ENCODE data around the gene LCN10. TPM values are rescaled to one million over a fixed set of nuclear protein-coding genes. Genes with fewer than 3 reads are reported as not detected.

The LCN10 gene
- polyA plus RNA-seq, 2 of the 4 experiments (the other 2 are of a cell fraction): not detected

DNA sequence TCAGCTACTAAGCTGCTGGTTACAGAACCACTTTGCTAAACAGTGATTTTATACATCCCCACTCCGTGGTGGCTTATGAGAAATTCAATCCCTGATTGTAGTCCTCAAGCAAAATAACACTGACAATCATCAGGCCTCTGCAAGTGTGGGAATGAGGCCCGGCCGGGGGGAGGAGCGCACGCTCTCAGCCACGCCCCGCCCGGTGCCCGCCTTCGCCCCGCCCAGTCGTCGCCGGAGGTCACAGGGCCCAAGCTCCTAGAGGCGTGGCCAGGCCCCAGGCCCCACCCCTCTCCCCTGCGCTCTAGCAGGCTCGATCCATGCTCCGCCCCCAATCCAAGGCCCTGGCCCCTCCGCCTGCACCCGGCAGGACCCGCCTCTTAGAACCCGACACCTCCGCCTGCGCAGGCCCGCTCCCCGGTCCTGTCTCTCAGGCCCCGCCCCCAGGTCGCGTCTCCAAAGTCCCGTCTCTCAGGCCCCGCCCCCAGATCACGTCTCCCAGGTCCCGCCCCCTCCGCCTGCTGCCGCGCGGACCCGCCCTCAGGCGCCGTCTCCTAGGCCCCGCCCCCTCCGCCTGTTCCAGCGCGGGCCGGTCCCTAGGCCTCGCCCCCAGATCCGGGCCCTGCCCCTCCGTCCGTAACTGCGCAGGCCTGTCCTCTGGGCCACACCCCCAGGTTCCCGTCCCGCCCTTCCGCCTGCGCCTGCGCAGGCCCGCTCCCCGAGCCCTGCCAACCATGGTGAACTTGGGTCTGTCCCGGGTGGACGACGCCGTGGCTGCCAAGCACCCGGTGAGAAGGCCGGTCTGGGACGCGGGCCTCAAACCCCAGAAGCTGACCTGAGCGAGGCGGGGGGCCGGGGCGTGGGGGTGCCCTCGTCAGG is 48.1 kb upstream of the LCN10 start, which contains the start of gene TMEM141:
Gene TMEM141 (plus strand): TSS at position 705 of the 876 bp plus-strand sequence. CDS start 27 bp downstream, at position 732.
- POLR2A ChIA-PET: interaction anchor here (0.8 to 1.0 kb wide), 6 partner anchors 10 to 264 kb away, joined by 3 to 10 read pairs (median 4); no protein-coding TSS in a partner anchor
- WGBS (ENCODE audit: missing lambda C conversion rate): 0% methylated on average over 10 of the region's 70 CpGs
- DNase-seq (ENCODE audit: low read depth in 1 of 2, low spot score in 1 of 2) (peak; percentile 90 to 100), FAIRE-seq (no peak), ATAC-seq (peak; percentile 85 to 90)
- TF ChIP-seq KDM5A (IDR thresholded peaks at IDR 0.05) (no peak), CHD2 (IDR thresholded peaks at IDR 0.05; ENCODE audit: low read length, partially characterized antibody) (no peak), MYC (IDR thresholded peaks at IDR 0.05; ENCODE audit: borderline replicate concordance, low read length) (peak; percentile 40; the same call in 1 of the 2 replicates), ESRRA (IDR thresholded peaks at IDR 0.05; ENCODE audit: borderline replicate concordance, low read length) (no peak), NFE2L2 (conservative IDR thresholded peaks at IDR 0.05; ENCODE audit: low read length) (no peak), EP300 (IDR thresholded peaks at IDR 0.05) (no peak), POLR2AphosphoS2 (conservative IDR thresholded peaks at IDR 0.05; ENCODE audit: low read length) (no peak), POLR2A (IDR thresholded peaks at IDR 0.05; ENCODE audit: low read length) (peak; percentile 75), ZNF302 (CRISPR knock-in tag; IDR thresholded peaks at IDR 0.05) (no peak), CEBPB (IDR thresholded peaks at IDR 0.05) (no peak), HOXA7 (CRISPR knock-in tag; IDR thresholded peaks at IDR 0.05) (no peak), NPAS2 (CRISPR knock-in tag; IDR thresholded peaks at IDR 0.05; ENCODE audit: borderline replicate concordance) (no peak), RNF2 (IDR thresholded peaks at IDR 0.05; ENCODE audit: borderline replicate concordance, low read depth) (no peak), JUNB (IDR thresholded peaks at IDR 0.05) (no peak), RARB (CRISPR knock-in tag; IDR thresholded peaks at IDR 0.05) (no peak), SREBF2 (IDR thresholded peaks at IDR 0.05) (no peak), JUN (IDR thresholded peaks at IDR 0.05) (peak in 1 of 2 experiments; percentile 24; a peak in 1 of 5 replicates)
- TF ChIP-seq, protein P1, sequence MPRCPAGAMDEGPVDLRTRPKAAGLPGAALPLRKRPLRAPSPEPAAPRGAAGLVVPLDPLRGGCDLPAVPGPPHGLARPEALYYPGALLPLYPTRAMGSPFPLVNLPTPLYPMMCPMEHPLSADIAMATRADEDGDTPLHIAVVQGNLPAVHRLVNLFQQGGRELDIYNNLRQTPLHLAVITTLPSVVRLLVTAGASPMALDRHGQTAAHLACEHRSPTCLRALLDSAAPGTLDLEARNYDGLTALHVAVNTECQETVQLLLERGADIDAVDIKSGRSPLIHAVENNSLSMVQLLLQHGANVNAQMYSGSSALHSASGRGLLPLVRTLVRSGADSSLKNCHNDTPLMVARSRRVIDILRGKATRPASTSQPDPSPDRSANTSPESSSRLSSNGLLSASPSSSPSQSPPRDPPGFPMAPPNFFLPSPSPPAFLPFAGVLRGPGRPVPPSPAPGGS (IDR thresholded peaks at IDR 0.05): no peak
- TF ChIP-seq, protein P2, sequence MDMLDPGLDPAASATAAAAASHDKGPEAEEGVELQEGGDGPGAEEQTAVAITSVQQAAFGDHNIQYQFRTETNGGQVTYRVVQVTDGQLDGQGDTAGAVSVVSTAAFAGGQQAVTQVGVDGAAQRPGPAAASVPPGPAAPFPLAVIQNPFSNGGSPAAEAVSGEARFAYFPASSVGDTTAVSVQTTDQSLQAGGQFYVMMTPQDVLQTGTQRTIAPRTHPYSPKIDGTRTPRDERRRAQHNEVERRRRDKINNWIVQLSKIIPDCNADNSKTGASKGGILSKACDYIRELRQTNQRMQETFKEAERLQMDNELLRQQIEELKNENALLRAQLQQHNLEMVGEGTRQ (IDR thresholded peaks at IDR 0.05): 0 out of 2 replicates have a peak, but pooled peaks have one; percentile 25
- TF ChIP-seq, protein P3, sequence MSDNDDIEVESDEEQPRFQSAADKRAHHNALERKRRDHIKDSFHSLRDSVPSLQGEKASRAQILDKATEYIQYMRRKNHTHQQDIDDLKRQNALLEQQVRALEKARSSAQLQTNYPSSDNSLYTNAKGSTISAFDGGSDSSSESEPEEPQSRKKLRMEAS (IDR thresholded peaks at IDR 0.05): peak; percentile 64; the same call in 1 of the 2 replicates
- TF ChIP-seq, protein P4, sequence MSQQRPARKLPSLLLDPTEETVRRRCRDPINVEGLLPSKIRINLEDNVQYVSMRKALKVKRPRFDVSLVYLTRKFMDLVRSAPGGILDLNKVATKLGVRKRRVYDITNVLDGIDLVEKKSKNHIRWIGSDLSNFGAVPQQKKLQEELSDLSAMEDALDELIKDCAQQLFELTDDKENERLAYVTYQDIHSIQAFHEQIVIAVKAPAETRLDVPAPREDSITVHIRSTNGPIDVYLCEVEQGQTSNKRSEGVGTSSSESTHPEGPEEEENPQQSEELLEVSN (IDR thresholded peaks at IDR 0.05; ENCODE audit: borderline replicate concordance, low read depth): peak; percentile 83
- TF ChIP-seq, protein P5, sequence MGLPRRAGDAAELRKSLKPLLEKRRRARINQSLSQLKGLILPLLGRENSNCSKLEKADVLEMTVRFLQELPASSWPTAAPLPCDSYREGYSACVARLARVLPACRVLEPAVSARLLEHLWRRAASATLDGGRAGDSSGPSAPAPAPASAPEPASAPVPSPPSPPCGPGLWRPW (IDR thresholded peaks at IDR 0.05): no peak
- peak within 1 kb of the TSS; percentile 91 to 94 for H3K27ac ChIP-seq
- peak within 1 kb of the TSS; percentile 88 for H3K4me3 ChIP-seq
- H3K9me3 ChIP-seq: no peaks in the 10 kb centered on the region
- peaks cover 45% of the 10 kb centered on the region for H3K4me1 ChIP-seq
- H3K4me2 ChIP-seq: peak within 1 kb of the TSS; percentile 93
- CTCF ChIA-PET: interaction anchor here (0.6 to 26.2 kb wide), 6 partner anchors 14 to 245 kb away, joined by 3 to 625 read pairs (median 6); partner anchors contain the start of genes LCN15, LCN8 and RABL6

DNA sequence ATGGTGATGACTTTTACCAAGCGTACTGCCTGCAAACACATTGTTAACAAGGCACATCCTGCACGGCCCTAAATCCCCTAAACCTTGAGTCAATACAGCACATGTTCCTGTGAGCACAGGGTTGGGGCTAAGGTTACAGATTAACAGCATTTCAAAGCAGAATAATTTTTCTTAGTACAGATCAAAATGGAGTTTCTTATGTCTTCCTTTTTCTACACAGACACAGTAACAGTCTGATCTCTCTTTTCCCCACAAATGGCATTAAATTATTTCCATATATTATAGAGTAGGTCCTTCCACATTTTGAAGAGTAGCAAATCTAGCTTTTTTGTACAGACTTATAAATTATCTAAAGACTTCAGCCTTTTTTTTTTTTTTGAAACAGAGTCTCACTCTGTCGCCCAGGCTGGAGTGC is 46.8 kb upstream of the LCN10 start:
- WGBS (ENCODE audit: missing lambda C conversion rate): 32% methylated on average over 3 of the region's 3 CpGs
- DNase-seq (ENCODE audit: low read depth in 1 of 2, low spot score in 1 of 2): peak in 1 of 2 experiments; percentile 41
- H3K27ac ChIP-seq: peak overlapping the region; percentile 75 to 83
- TF ChIP-seq, protein P6, sequence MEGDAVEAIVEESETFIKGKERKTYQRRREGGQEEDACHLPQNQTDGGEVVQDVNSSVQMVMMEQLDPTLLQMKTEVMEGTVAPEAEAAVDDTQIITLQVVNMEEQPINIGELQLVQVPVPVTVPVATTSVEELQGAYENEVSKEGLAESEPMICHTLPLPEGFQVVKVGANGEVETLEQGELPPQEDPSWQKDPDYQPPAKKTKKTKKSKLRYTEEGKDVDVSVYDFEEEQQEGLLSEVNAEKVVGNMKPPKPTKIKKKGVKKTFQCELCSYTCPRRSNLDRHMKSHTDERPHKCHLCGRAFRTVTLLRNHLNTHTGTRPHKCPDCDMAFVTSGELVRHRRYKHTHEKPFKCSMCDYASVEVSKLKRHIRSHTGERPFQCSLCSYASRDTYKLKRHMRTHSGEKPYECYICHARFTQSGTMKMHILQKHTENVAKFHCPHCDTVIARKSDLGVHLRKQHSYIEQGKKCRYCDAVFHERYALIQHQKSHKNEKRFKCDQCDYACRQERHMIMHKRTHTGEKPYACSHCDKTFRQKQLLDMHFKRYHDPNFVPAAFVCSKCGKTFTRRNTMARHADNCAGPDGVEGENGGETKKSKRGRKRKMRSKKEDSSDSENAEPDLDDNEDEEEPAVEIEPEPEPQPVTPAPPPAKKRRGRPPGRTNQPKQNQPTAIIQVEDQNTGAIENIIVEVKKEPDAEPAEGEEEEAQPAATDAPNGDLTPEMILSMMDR (IDR thresholded peaks at IDR 0.05): no peak
- TF ChIP-seq EHF (CRISPR knock-in tag; IDR thresholded peaks at IDR 0.05) (peak; percentile 61; the same call in 1 of the 2 replicates), CHD4 (IDR thresholded peaks at IDR 0.05; ENCODE audit: borderline replicate concordance) (no peak), ZSCAN20 (CRISPR knock-in tag; IDR thresholded peaks at IDR 0.05) (peak; percentile 49; the same call in 1 of the 2 replicates), HOXB5 (CRISPR knock-in tag; IDR thresholded peaks at IDR 0.05) (0 out of 2 replicates have a peak, but pooled peaks have one; percentile 44), MAFK (IDR thresholded peaks at IDR 0.05; ENCODE audit: partially characterized antibody) (no peak)
- TF ChIP-seq, protein P1 (IDR thresholded peaks at IDR 0.05): no peak

More for the DNA sequence above, 46.8 kb upstream of the LCN10 start:
- no peak for ATAC-seq
- H3K9me3 ChIP-seq: no peaks in the 10 kb centered on the region
- no peak for FAIRE-seq
- no peak overlapping the region for H3K4me3 ChIP-seq
- H3K4me2 ChIP-seq: peak overlapping the region; percentile 88
- CTCF ChIA-PET: interaction anchor here (3.6 to 26.2 kb wide), 5 partner anchors 8 to 245 kb away, joined by 13 to 625 read pairs (median 33); partner anchors contain the start of genes FUT7, LCN15, LCN8 and RABL6
- peaks cover 45% of the 10 kb centered on the region for H3K4me1 ChIP-seq
- POLR2A ChIA-PET: no interaction called here

All from A549 (cell line).